ENCODE data around the gene LAMA3.
A peak's percentile ranks its signal among the peaks of the same experiment; 100 is the strongest.

The LAMA3 gene

GRCh38 chr18:23816740-23817139 lies 127.5 kb downstream of the LAMA3 start:
- no peak for DNase-seq (ENCODE audit: low spot score)

GRCh38 chr18:23819001-23819400 lies 129.7 kb downstream of the LAMA3 start:
- DNase-seq (ENCODE audit: low spot score): no peak

GRCh38 chr18:23822590-23823385 lies 133.5 kb downstream of the LAMA3 start:
- DNase-seq (ENCODE audit: low spot score): peak; percentile 33

- no peak for DNase-seq (ENCODE audit: low spot score)
These were observed 135.0 kb downstream of the LAMA3 start for GRCh38 chr18:23824240-23824639.

GRCh38 chr18:23824669-23825068 lies 135.4 kb downstream of the LAMA3 start:
- no peak for DNase-seq (ENCODE audit: low spot score)

- DNase-seq (ENCODE audit: low spot score): peak; percentile 30
These were observed 136.2 kb downstream of the LAMA3 start for GRCh38 chr18:23825496-23825895.

- peak; percentile 77 for DNase-seq (ENCODE audit: low spot score)
These were observed 136.7 kb downstream of the LAMA3 start for GRCh38 chr18:23825978-23826405.

GRCh38 chr18:23826850-23827620 lies 137.8 kb downstream of the LAMA3 start:
- no peak for DNase-seq (ENCODE audit: low spot score)

- no peak for DNase-seq (ENCODE audit: low spot score)
These were observed 138.4 kb downstream of the LAMA3 start for GRCh38 chr18:23827681-23828080.

GRCh38 chr18:23828426-23828825 lies 139.2 kb downstream of the LAMA3 start:
- peak; percentile 36 for DNase-seq (ENCODE audit: low spot score)

- no peak for DNase-seq (ENCODE audit: low spot score)
These were observed 143.7 kb downstream of the LAMA3 start for GRCh38 chr18:23832911-23833310.

- no peak for DNase-seq (ENCODE audit: low spot score)
These were observed 144.5 kb downstream of the LAMA3 start for GRCh38 chr18:23833714-23834113.

- no peak for DNase-seq (ENCODE audit: low spot score)
These were observed 145.8 kb downstream of the LAMA3 start for GRCh38 chr18:23835091-23835490.

GRCh38 chr18:23835506-23835905 lies 146.3 kb downstream of the LAMA3 start:
- DNase-seq (ENCODE audit: low spot score): no peak

- peak; percentile 77 for DNase-seq (ENCODE audit: low spot score)
These were observed 148.3 kb downstream of the LAMA3 start for GRCh38 chr18:23837591-23837990.

- no peak for DNase-seq (ENCODE audit: low spot score)
These were observed 149.0 kb downstream of the LAMA3 start for GRCh38 chr18:23838233-23838632.

GRCh38 chr18:23838801-23839366 lies 149.6 kb downstream of the LAMA3 start:
- DNase-seq (ENCODE audit: low spot score): peak; percentile 60

GRCh38 chr18:23842305-23842704 lies 153.1 kb downstream of the LAMA3 start:
- no peak for DNase-seq (ENCODE audit: low spot score)

- DNase-seq (ENCODE audit: low spot score): peak; percentile 68
These were observed 155.9 kb downstream of the LAMA3 start for GRCh38 chr18:23844991-23845680.

GRCh38 chr18:23845988-23846630 lies 156.9 kb downstream of the LAMA3 start:
- no peak for DNase-seq (ENCODE audit: low spot score)

GRCh38 chr18:23847321-23847986 lies 158.2 kb downstream of the LAMA3 start:
- no peak for DNase-seq (ENCODE audit: low spot score)
